ENCODE results near the gene ZNF512B.

DNA sequence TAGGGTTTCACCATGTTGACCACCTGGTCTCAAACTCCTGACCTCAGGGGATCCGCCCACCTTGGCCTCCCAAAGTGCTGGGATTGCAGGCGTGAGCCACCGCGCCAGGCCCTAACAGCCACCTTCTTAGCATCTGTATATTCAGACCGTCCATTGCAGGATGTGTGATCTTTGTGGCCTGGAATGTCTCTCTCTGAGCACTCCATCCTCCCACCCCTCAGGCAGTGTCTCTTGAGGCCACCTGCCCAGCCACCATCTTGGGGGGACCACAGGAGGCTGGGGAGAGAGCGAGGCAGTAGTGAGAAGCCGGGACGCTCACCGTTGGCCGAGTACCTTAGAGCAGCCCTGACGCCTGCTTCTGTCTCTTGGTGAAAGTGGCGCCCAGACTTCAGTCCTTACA lies 56.0 kb downstream of the ZNF512B start:
- TF ChIP-seq, protein P1, sequence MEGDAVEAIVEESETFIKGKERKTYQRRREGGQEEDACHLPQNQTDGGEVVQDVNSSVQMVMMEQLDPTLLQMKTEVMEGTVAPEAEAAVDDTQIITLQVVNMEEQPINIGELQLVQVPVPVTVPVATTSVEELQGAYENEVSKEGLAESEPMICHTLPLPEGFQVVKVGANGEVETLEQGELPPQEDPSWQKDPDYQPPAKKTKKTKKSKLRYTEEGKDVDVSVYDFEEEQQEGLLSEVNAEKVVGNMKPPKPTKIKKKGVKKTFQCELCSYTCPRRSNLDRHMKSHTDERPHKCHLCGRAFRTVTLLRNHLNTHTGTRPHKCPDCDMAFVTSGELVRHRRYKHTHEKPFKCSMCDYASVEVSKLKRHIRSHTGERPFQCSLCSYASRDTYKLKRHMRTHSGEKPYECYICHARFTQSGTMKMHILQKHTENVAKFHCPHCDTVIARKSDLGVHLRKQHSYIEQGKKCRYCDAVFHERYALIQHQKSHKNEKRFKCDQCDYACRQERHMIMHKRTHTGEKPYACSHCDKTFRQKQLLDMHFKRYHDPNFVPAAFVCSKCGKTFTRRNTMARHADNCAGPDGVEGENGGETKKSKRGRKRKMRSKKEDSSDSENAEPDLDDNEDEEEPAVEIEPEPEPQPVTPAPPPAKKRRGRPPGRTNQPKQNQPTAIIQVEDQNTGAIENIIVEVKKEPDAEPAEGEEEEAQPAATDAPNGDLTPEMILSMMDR (IDR thresholded peaks at IDR 0.05) = no peak
- TF ChIP-seq POLR2A (IDR thresholded peaks at IDR 0.05) = no peak
